ENCODE measurements around the gene ECHS1. TPM values are rescaled to one million over a fixed set of nuclear protein-coding genes. Genes with fewer than 3 reads are reported as not detected.

ECHS1 gene
- total RNA-seq, 1 experiment from 2014 or later = 58.0 TPM

DNA sequence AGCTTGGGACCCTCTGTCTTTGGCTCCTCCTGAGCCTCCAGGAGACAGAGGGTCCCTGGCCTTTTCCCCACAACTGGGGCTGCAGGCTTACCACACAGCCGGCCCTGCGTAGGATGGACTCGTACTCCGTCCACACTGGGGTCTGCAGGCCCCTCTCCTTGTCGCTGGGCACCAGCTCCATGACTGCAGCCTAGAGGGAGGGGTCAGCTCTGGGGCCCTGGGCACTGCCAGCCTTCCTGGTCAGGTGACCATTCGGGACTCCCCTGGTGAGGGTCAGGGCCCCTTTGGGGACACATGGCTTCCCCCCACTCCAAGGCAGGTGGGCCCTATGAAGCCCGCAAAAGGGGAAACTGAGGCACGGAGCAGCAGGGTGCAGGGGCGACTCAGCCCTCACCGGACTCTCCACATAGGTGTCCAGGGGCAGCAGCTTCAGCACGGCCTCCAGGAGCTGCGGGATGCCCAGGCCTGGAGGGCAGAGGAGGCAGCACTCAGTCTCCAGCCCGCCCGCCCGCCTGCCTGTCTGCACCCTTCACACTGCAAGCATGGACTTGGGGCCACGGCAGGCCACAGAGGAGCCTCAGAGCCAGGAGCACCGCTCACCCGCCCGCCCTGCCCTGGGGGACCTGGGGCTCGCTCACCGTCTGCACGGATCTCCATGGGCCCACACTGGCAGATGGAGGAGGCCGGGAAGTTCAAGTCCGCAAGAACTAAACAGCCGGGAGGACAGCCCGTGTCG is 16.4 kb downstream of the ECHS1 start (continued):
- TF ChIP-seq CBX3 (IDR thresholded peaks at IDR 0.05; ENCODE audit: low read depth) (no peak), POLR2AphosphoS5 (IDR thresholded peaks at IDR 0.05; ENCODE audit: low read depth, low read length) (no peak), JUND (IDR thresholded peaks at IDR 0.05) (no peak), RAD21 (IDR thresholded peaks at IDR 0.05; ENCODE audit: low read depth) (no peak), POLR2A (IDR thresholded peaks at IDR 0.05; ENCODE audit: borderline replicate concordance, extremely low read depth, insufficient read depth, insufficient read length) (no peak)
- TF ChIP-seq, protein P1, sequence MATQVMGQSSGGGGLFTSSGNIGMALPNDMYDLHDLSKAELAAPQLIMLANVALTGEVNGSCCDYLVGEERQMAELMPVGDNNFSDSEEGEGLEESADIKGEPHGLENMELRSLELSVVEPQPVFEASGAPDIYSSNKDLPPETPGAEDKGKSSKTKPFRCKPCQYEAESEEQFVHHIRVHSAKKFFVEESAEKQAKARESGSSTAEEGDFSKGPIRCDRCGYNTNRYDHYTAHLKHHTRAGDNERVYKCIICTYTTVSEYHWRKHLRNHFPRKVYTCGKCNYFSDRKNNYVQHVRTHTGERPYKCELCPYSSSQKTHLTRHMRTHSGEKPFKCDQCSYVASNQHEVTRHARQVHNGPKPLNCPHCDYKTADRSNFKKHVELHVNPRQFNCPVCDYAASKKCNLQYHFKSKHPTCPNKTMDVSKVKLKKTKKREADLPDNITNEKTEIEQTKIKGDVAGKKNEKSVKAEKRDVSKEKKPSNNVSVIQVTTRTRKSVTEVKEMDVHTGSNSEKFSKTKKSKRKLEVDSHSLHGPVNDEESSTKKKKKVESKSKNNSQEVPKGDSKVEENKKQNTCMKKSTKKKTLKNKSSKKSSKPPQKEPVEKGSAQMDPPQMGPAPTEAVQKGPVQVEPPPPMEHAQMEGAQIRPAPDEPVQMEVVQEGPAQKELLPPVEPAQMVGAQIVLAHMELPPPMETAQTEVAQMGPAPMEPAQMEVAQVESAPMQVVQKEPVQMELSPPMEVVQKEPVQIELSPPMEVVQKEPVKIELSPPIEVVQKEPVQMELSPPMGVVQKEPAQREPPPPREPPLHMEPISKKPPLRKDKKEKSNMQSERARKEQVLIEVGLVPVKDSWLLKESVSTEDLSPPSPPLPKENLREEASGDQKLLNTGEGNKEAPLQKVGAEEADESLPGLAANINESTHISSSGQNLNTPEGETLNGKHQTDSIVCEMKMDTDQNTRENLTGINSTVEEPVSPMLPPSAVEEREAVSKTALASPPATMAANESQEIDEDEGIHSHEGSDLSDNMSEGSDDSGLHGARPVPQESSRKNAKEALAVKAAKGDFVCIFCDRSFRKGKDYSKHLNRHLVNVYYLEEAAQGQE (IDR thresholded peaks at IDR 0.05; ENCODE audit: low read depth) = no peak
- TF ChIP-seq, protein P2, sequence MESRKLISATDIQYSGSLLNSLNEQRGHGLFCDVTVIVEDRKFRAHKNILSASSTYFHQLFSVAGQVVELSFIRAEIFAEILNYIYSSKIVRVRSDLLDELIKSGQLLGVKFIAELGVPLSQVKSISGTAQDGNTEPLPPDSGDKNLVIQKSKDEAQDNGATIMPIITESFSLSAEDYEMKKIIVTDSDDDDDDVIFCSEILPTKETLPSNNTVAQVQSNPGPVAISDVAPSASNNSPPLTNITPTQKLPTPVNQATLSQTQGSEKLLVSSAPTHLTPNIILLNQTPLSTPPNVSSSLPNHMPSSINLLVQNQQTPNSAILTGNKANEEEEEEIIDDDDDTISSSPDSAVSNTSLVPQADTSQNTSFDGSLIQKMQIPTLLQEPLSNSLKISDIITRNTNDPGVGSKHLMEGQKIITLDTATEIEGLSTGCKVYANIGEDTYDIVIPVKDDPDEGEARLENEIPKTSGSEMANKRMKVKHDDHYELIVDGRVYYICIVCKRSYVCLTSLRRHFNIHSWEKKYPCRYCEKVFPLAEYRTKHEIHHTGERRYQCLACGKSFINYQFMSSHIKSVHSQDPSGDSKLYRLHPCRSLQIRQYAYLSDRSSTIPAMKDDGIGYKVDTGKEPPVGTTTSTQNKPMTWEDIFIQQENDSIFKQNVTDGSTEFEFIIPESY (IDR thresholded peaks at IDR 0.05; ENCODE audit: extremely low read depth, insufficient replicate concordance, low read length) = no peak

DNA sequence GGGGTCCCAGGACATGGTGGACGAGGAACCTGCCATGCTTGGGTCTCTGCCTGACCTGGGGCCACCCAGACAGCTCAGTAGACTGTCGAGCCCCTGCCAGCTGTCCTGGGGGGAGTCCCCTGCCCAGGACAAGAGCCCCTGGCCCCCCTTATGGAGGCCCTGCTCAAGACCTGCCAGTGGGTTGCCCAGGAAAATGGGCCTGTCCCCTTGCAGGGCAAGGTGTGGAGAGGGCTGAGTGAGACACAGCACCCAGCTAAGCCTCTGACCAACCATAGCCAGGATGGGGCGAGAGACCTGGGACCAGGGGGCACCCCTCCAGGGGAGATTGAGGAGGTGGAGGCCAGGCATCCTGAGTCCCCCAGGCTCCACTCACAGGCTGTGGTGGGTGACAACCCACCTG is 17.2 kb downstream of the ECHS1 start:
- H3K79me2 ChIP-seq (ENCODE audit: insufficient read depth, low read length) = peaks cover 6% of the 10 kb centered on the region; the same call in 1 of the 2 replicates
- POLR2A ChIA-PET = no interaction called here
- H2AFZ ChIP-seq (ENCODE audit: low read depth, low read length, poor library complexity, severe bottlenecking) = no peak overlapping the region
- H3K36me3 ChIP-seq (ENCODE audit: control insufficient read depth in 1 of 2, insufficient read depth in 2 of 2, low read length in 2 of 2) = no peaks in the 10 kb centered on the region
- no peaks in the 10 kb centered on the region for H4K20me1 ChIP-seq (ENCODE audit: insufficient read depth)
- peak overlapping the region; percentile 77 for H3K4me2 ChIP-seq (ENCODE audit: low read length)
- H3K9ac ChIP-seq (ENCODE audit: low read length) = no peak overlapping the region
- ATAC-seq (no peak), DNase-seq (ENCODE audit: low read depth, low spot score) (no peak)
- no peaks in the 10 kb centered on the region for H3K27me3 ChIP-seq (ENCODE audit: insufficient read depth, low read length)
- RAD21 ChIA-PET (ENCODE audit: low non-redundant PET in 1 of 2, low total read pairs in 2 of 2, uncharacterized antibody in 2 of 2, unreplicated experiment in 2 of 2) = no interaction called here
- H3K27ac ChIP-seq (ENCODE audit: low read depth, low read length) = no peak overlapping the region; the same call in 1 of the 2 replicates
- no peaks in the 10 kb centered on the region for H3K9me2 ChIP-seq (ENCODE audit: insufficient read depth)
- no peak overlapping the region for H3K4me3 ChIP-seq (replicated peaks in 1 of 2; ENCODE audit: low read depth in 1 of 2, low read length in 2 of 2)
- intact Hi-C loops (cut with micrococcal nuclease) = no loop called here
- CTCF ChIA-PET = no interaction called here
- BruUV-seq (replicated peaks) = no TSS peak
- H3K9me3 ChIP-seq (ENCODE audit: control insufficient read depth in 1 of 2, insufficient read depth in 1 of 2, low read depth in 1 of 2, low read length in 2 of 2) = no peaks in the 10 kb centered on the region
- peaks cover 3 to 5% of the 10 kb centered on the region in 2 experiments; a peak in 2 of 4 replicates for H3K4me1 ChIP-seq (ENCODE audit: control insufficient read depth in 1 of 2, insufficient read depth in 2 of 2, low read length in 2 of 2)
- TF ChIP-seq TCF7L2 (IDR thresholded peaks at IDR 0.05; ENCODE audit: borderline replicate concordance, extremely low read depth, insufficient read depth, insufficient read length) = no peak
- TF ChIP-seq SIN3A (IDR thresholded peaks at IDR 0.05; ENCODE audit: low read depth) = no peak
- no peak for TF ChIP-seq POLR2A (IDR thresholded peaks at IDR 0.05; ENCODE audit: borderline replicate concordance, extremely low read depth, insufficient read depth, insufficient read length)
- TF ChIP-seq ELF1 (IDR thresholded peaks at IDR 0.05; ENCODE audit: borderline replicate concordance, low read depth) = no peak
- TF ChIP-seq CBX3 (IDR thresholded peaks at IDR 0.05; ENCODE audit: low read depth) = no peak
- TF ChIP-seq CEBPB (IDR thresholded peaks at IDR 0.05; ENCODE audit: low read depth) = no peak
- TF ChIP-seq, protein P1 (IDR thresholded peaks at IDR 0.05; ENCODE audit: low read depth) = no peak
- TF ChIP-seq, protein P2 (IDR thresholded peaks at IDR 0.05; ENCODE audit: extremely low read depth, insufficient replicate concordance, low read length) = no peak
- TF ChIP-seq POLR2AphosphoS5 (IDR thresholded peaks at IDR 0.05; ENCODE audit: low read depth, low read length) = no peak
